HG02571 (cell line): Measurements from ENCODE around the gene CTXND1.

Source experiments
- ATAC-seq: cut with Tn5 transposase; IDR thresholded peaks from one replicate; pipeline ENCODE4 v1.9.1; 2021; ENCODE audit warnings: mild to moderate bottlenecking, moderate library complexity; ENCODE audit not compliant: unreplicated experiment

CTXND1 gene

DNA sequence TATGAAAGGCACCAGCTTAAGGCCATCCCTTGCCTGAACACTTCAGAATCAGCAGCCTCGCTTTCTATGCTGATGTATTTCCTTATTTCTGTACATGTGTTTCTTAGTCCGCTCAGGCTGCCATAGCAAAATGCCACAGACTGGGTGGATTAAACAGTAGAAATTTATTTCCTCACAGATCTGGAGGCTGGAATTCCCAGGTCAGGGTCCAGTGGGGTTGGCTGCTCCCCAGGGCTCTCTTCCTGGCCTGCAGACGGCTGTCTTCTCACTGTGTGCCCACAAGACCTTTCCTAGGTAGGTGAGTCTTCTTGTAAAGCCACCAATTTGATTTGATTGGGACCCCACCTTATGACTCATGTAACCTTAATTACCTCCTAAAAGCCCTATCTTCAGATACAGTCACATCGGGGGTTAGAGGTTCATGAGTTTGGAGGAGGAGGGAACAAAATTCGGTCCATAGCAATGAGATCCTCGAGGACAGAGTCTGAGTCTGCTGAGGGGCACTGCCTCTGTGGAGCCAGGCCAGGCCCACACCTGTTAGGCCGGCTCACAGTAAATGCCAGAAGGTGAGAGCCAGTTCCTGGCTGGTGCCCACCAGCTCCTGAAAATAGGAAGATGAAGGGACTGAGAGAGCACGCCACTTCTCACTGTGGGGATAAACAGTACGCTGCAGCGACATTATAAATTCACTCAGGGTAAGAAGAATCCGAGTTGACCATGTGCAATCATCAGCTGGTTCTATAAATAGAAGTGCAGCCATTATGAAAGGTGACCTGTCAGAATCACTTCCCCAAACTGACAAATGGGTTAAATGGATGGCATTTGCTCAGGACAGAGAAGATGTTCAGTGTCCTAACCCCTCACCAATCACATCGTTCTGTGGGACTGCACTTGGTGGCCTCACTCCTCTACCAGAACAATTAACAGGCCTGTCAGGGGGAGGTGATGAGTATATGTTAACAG is 41.1 kb downstream of the CTXND1 start:
- no peak for ATAC-seq

DNA sequence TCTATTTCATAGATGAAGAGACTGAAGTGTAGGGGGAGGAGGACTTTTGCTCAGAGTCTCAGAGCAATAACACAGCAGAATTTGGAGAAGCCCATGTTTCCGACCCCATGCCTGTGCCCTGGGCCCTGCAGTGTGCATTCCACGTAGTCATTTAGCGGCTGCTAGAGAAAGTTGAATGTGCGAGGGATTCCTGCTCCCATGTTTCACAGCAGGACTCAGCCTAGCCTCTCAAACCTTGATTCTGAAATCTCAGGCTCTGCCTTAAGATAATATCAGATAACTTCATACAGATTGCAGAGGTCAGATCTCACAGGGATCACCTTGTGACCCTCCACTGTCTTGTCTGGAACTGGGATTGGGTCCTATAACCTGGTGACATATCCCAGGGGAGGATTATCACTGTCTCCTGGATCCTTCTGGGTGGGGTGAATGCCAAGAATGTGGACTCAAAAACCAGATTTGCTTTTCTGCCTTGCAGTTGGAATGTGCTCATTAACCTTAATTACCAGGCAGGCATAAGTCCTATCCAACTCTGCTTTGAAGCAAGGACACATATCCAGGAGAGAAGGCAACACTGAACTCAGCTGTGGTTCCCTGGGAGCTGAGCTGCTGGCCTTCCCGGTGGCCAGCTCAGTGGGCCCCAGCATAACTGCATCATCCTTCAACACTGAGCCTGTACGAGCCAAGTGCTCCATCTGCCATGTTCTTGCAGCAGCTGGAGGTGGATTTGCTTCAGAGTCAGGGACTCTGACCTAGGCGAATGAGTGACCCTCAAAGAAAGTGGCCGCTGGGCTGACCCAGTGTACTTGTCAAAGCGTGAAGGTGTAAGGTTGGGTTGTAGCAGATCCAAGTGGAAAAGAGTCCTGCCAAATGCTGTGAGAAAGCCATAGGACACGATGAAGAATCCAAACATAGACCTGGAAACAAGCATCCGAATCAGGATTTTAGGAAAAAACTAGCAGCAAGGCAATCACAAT is 43.0 kb downstream of the CTXND1 start:
- ATAC-seq: no peak

DNA sequence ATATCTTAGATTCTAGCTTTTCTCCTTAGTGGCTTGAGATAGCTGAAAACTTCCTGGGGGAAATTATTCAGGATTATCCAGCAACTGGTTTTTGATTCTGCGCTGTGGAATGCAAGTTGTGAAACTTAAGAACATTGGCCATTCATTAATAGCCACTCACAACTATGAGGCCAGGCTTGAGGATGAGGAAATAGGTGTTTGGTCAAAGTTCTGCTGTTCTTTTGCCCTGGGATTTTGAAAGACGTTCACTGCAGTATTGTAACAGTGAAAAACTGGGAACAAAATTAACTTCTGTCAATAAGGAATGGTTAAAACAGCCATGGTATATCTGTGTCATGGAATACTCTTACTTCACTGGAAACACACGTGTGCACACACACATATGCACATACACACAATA is 44.1 kb downstream of the CTXND1 start:
- ATAC-seq: no peak

DNA sequence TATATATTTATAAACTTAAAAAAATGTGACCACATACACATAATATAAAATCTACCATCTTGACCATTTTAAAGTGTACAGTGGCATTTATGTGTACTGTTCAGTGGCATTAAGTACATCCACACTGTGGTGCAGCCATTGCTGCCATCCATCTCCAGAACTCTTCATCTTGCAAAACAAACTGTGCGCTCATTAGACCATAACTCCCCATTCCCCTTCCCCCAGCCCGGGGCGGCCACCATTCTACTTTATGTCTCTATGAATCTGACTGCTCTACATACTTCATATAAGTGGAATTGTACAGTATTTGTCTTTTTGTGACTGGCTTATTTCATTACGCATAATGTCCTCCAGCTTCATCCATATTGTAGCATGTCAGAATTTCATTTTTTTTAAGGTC is 47.8 kb downstream of the CTXND1 start:
- ATAC-seq: no peak

DNA sequence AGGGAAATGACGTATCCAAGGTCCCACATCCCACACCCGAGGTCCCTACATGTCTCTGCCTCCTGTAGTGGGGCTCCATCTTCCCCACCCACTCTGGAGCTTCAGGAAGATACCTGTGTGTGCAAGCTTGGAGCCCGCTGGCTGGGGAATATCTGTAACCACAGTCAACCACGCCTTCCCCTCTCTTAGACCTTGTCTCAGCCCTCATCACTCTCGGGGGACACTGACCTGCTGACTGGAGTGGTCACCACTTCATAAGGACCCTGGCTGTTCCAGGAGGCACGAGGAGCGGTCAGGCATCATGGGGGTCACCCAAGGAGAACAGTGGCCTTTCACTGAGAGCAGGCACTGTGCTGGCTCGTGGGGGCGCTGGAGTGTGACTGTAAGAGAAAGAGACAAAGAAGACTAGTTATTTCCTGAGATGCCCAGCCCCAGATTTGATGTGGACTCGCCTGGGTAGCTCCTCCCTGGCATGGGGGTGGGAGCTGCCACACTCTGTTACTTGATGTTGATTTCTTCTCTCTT is 48.6 kb downstream of the CTXND1 start:
- no peak for ATAC-seq

DNA sequence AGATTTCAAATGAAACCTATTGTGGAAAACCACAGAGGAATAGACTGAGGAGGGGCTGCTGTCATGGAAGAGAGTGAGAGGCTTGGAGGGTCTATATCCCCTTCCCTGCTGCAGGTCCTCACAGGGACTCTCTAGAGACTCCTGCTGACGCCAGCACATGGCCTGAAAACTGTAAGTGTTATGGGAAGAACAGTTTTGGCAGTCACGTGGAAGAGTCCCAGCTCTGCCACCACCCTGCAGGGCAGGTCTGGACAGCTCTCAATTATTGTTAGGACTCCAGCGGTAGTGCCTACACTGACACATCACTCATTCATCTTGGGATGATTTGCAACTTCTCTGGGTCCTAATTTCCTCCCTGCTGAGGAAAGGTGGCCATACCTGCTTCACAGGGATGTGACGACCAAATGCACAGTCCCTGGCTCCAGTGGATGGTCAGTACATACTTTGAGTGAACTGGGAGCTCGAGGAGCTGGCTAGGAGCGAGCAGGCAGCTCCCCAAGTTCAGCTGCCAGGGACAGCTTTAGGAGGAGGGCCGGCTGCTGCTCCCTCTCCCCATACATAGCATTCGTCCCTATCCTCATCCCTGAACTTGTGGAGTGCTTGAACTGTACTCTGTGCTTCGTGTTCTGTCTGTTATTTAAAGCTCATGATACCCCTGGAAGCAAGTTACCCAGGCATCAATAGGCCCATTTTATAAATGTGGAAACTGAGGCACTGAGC is 49.2 kb downstream of the CTXND1 start:
- no peak for ATAC-seq

DNA sequence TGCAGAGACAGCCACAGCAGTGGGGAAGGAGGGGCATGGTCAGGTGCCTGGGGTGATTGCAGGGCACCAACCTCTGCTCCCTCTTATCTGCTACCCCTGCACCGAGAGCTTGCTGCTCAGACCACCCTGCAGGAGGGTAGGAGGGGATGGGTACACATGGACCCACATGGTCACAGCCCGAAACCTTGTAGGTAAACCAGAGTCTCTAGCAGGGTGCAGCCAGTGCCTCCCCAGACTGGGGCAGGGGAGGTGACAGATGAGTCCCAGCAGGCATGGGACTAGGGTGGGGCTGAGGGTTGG is 50.0 kb downstream of the CTXND1 start:
- ATAC-seq: no peak

DNA sequence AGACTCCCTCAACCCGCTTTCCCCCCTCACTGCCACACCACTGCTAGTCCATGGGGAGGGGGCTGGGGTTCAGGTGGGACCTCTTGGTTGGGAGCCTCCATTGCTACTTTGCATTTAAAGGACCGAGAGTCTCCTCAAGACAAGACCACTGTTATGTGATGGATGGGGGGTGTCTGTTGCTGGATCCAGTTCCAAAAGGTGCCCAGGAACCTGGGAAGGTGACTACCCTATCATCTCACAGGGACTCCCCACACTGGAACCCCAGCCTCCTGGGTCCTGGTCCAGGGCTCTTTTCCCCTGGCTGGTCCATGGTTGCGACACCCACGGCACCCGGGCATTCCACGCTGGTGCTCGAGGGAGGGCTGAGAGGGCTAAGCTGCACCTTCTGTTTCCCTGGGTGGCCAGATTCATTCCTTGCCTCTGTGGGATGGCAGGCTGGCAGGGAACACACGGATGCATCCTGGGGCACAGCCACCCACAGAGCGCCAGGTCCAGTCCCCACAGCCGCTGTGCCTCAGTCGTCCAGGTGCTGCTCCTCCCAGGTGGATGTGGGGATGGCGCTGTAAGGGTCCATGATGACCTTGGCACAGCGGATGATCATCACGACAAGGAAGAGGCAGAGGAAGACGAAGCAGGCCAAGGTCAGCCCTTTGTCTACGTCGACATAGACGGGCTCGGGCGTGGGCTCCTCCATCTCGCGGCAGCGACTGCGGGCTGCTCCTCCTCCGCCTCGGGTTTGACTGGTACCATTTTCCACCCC is 50.6 kb downstream of the CTXND1 start:
- no peak for ATAC-seq

DNA sequence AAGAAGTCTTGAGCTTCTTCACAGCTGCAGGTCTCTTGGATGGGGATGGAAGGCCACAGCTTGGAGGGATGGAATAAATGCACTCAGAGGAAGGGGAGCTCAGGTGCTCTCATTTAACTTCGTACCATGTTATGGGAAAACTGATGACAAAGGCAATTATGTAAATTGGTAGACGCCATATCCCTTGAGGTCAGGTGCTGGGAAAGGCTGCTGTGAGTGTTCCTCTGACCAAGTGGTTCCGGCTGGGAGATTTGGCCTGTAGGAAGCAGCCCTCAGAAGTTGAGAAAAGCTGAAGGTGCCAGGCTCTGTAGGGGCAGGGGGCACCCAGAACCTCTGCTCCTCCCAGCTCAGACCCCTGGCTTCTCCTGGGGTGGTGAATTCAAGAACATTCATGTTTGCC is 52.1 kb downstream of the CTXND1 start:
- no peak for ATAC-seq

DNA sequence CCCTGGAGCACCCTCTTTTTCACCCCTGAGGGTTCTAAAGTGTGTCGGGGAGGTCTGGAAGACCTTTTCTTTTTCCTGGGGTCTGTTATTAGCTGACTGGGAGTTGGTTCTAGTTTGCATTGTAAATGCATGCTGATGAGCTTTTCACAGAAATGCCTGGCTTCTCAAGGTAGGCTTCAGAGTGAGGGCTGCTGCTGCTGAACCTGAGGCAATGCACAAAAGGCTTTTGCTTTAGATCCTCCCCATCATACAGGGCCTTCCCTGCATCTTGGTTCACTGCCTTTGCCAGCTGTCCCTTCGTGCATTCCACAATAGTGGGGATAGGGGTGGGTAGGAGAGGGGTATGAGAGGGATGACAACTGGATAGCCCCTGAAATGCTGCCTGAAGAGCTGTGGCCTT is 52.6 kb downstream of the CTXND1 start:
- no peak for ATAC-seq

DNA sequence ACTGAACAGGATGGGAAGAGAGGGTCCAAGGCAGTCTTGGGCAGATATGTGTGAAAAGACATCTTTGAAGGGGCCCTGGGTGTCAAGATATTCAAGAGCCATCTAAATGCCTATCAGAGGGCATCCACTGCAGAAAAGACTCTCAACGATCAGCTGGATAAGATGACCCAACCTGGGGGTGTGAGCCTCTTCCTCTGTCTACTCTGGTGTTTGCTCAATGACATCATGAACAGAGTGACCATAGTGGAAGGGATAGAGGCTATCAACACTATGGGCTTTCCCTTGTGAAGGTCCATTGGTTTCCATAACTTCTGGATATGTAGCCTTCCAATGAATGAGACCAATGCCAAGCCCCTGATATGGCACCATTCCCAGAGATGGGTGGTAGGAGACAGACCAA is 57.1 kb downstream of the CTXND1 start:
- no peak for ATAC-seq

DNA sequence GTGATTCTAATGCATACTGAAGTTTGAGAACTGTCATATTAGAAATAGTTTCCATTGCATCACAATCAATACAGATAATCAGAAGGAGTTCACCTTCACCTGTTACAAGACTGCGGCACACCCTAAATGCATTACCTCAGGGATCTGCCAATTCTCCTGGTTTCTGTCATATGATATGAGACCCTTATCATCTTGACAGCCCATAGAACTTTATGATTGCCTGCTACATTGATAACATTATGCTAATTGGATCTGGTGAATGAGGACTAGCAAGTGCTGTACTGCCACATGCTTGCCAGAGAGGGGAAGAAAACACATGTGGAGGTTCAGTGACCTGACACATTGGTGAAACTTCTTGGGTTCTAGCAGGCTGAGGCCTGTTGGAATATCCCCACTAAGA is 57.8 kb downstream of the CTXND1 start:
- ATAC-seq: no peak

DNA sequence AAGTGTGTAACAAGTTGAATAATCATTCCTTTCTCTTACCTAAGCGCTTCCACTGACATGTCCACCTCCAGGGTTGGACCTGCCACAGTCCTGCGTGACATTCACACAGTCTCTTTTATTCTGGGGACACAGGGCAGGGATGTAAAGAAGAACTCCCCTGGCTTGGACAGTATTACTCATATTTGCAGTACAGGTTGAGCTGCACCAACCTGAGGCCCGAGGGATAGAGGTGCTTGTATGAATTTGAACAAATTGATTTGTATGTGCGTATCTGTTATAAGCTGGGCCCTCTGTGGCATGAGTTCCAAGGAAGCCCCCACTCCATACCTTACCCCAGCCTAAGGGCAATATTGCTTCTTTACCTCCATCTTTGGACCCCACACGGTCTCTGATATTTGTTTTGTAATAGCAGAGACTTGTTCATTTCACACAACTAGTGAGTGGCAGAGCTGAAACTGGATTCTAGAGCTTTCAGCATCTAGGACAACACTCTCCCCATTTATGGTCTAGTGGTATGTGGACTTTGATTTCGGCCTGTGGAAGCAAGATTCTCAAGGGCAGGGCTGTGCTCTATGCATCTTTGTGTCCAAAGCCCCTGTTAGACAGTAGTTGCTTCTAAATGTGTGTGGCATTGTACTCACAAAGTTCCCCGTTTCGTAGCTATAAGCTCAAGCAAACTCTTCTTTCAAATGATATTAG is 60.0 kb downstream of the CTXND1 start:
- no peak for ATAC-seq

DNA sequence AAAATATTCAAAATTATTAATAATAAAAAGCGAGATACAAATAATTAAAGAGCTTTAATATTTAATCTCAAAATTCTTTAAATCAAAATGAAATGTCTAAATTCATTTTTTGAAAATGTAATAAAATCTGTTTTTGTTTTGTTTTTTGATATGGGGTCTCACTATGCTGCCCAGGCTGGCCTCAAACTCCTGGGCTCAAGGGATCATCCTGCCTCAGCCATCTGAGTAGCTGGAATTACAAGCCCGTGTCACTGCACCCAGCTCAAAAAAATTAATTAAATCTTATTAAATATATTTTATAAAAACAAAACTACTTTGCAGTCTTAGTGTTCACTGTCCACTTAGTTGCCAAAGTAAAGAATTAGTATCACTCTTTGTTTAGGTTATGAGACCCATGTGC is 60.8 kb downstream of the CTXND1 start:
- no peak for ATAC-seq

DNA sequence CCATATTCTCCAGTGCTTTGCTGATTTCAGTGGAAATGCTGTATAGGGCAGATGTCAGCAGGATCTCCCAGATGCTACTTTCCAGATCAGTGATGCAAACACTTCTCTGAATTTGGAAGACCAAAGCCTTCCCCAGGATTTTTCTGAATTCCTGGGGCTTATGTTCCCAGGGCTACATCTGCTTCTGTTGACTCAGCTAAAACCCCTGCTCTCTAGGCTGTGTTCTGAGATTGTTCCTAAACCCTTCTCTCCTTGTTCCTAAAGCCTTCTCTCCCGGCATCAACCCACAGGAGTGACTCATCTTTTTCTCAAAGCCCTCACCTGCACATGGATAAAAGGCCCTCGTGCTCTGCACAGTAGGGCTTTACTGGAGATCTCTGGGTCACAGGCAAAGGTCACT is 63.8 kb downstream of the CTXND1 start:
- no peak for ATAC-seq

DNA sequence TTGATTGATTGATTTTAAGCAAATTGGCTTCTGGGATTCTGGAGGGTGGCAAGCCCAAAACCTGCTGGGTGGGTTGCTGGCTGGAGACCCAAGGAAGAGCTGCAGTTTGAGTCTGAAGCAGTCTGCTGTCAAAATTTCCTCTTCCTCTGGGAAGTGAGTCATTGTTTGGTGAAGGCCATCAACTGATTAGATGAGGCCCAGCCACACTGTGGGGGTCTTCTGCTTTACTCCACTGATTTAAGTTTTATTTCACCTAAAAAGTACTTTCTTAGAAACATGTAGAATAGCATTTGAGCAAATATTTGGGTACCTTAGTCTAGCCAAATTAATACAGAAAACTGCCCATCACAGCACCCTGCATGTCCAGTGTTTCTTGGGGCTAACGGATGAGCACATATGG is 65.4 kb downstream of the CTXND1 start:
- no peak for ATAC-seq

DNA sequence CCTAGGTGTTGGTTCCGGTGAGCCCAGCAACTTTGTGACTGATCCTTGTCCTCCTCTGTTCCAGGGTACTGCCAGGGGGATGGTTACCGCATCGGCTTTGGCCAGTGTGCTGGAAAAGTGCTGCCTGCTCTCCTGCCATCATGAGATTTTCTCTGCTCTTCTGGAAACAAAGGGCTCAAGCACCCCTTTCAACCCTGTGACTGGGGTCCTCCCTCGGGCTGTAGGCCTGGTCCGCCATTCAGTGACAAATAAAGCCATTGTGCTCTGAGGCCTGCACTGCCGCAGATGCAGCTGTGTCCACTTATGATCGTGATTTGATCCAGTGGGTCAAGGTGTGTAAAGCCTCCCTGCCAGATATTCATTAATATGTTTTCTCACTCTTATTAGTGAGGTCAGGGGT is 65.9 kb downstream of the CTXND1 start:
- ATAC-seq: no peak

DNA sequence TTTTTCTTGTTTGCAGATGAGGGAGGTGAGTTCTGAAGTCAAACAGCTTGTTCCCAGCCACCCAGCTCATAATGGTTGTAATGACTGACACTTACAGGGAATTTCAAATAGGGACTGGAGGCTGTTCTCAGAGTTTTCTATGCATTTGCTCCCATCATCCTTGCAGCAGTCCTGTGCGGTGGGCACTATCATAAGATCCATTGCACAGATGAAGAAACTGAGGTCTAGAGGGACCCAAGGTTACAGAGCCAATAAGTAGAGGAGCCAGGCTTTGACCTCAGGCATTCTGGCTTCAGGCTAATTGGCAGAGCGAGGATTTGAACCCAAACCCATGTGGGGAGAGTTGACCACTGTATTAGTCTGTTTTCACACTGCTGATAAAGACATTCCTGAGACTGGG is 66.9 kb downstream of the CTXND1 start:
- no peak for ATAC-seq

DNA sequence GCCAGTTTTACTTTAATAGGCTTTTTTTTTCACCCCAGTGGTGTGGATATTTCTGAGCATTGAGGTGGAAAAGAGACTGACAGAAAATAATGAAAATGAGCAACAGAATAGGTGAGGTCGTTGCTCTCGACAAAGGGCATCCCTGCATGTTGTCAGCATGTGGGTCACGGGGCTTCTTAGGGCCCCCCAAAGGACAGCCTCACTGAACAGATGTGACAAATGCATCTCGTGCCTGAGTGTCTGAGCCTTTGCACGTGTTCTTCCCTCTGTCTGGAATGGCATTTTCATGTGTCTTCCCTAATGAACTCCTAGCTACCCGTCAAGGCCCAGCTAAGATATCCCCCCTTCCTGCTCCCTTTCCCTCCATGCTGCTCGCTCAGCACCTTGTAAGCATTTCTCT is 67.5 kb downstream of the CTXND1 start:
- ATAC-seq: no peak

DNA sequence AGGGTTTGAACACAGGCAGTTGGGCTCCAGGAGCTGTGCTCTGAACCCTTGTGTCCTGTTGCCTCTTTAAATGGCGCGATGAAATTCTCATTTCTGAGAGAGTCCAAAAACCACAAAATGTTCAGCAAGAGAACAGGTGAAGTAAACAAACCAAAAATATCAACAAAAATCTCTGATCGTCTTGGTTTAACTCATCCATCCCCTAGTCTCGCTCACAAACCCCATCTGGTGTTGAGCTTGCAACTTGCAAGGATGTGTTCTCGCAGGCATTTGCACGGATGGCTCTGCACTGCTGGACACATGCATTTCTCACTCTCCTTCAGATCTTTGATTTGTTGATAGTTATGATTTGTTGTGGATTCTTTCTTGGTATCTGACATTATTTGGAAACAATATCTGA is 68.1 kb downstream of the CTXND1 start:
- ATAC-seq: no peak
